Right renal cortex interstitium (tissue), 3 donors: ENCODE data around the gene GRIK3. TPM values are rescaled to one million over a fixed set of nuclear protein-coding genes. Genes with fewer than 3 reads are reported as not detected.
A peak's percentile ranks its signal among the peaks of the same experiment; 100 is the strongest.
"Not testable (repeated sequence)": the region's sequence is repeated elsewhere in the genome, so short reads cannot be mapped to it uniquely, and the experiment has no call there.

Experiments used
- DNase-seq, 3 donors: peaks; one replicate each; pipeline ENCODE4 v3.0.0-alpha.2; 2013; ENCODE audit warnings: low read depth in 3 of 3, low spot score in 2 of 3
- polyA plus RNA-seq, 3 donors: library from polyadenylated mRNA; unstranded; fragments of 120-200 nt; gene quantifications; one replicate each; pipeline ENCODE4 v1.2.1, GENCODE V29; 2013; ENCODE audit not compliant: insufficient read length in 3 of 3

The GRIK3 gene
- polyA plus RNA-seq, 3 donors, result 2.6 to 3.4 (median 3.1) TPM

GRCh38 chr1:36948606-36949005 lies 85.7 kb downstream of the GRIK3 start:
- DNase-seq, result no peak

GRCh38 chr1:36948147-36948546 lies 86.2 kb downstream of the GRIK3 start:
- DNase-seq, result no peak

- DNase-seq, result no peak
Observed at GRCh38 chr1:36947384-36947783, 86.9 kb downstream of the GRIK3 start.

GRCh38 chr1:36944883-36945282 lies 89.4 kb downstream of the GRIK3 start:
- no peak for DNase-seq

GRCh38 chr1:36942148-36942547 lies 92.2 kb downstream of the GRIK3 start:
- no peak for DNase-seq

GRCh38 chr1:36941316-36941978 lies 92.9 kb downstream of the GRIK3 start:
- no peak for DNase-seq

- DNase-seq, result no peak
Observed at GRCh38 chr1:36938819-36939218, 95.5 kb downstream of the GRIK3 start.

- DNase-seq, result no peak
Observed at GRCh38 chr1:36937371-36937770, 96.9 kb downstream of the GRIK3 start.

- DNase-seq, result no peak
Observed at GRCh38 chr1:36934061-36934460, 100.3 kb downstream of the GRIK3 start.

GRCh38 chr1:36927826-36928225 lies 106.5 kb downstream of the GRIK3 start:
- DNase-seq, result no peak

- DNase-seq, result no peak
Observed at GRCh38 chr1:36925251-36925650, 109.1 kb downstream of the GRIK3 start.

GRCh38 chr1:36924282-36924811 lies 110.0 kb downstream of the GRIK3 start:
- DNase-seq, result peak; percentile 63 to 86 (median 77)

- no peak for DNase-seq
Observed at GRCh38 chr1:36922593-36923426, 111.5 kb downstream of the GRIK3 start.

GRCh38 chr1:36922071-36922470 lies 112.2 kb downstream of the GRIK3 start:
- DNase-seq, result no peak

- DNase-seq, result no peak
Observed at GRCh38 chr1:36920801-36921405, 113.4 kb downstream of the GRIK3 start.

- DNase-seq, result no peak
Observed at GRCh38 chr1:36920371-36920770, 113.9 kb downstream of the GRIK3 start.

GRCh38 chr1:36919491-36920145 lies 114.7 kb downstream of the GRIK3 start:
- DNase-seq, result no peak

- DNase-seq, result no peak
Observed at GRCh38 chr1:36918604-36919003, 115.7 kb downstream of the GRIK3 start.

GRCh38 chr1:36916542-36916941 lies 117.8 kb downstream of the GRIK3 start:
- DNase-seq, result not testable (repeated sequence)

- no peak for DNase-seq
Observed at GRCh38 chr1:36913484-36914060, 120.7 kb downstream of the GRIK3 start.

GRCh38 chr1:36913016-36913415 lies 121.3 kb downstream of the GRIK3 start:
- no peak for DNase-seq
